ENCODE measurements around the gene MYL7. TPM values are rescaled to one million over a fixed set of nuclear protein-coding genes. Genes with fewer than 3 reads are reported as not detected.
A peak's percentile ranks its signal among the peaks of the same experiment; 100 is the strongest.

MYL7 gene
- total RNA-seq, 1 donor from 2014 or later, result 11.4 TPM

GRCh38 chr7:44120395-44120794 is 20.7 kb downstream of the MYL7 start:
- Mint-ChIP-seq H3K9me3 (no peaks in the 10 kb centered on the region), H3K4me1 (peaks cover 19% of the 10 kb centered on the region), H3K27me3 (ENCODE audit: low read depth) (no peaks in the 10 kb centered on the region), H3K36me3 (peaks cover 21% of the 10 kb centered on the region), H3K4me3 (no peak overlapping the region), H3K27ac (peak overlapping the region; percentile 39)
- DNase-seq (ENCODE audit: low spot score in 2 of 2, unreplicated experiment in 2 of 2), result no peak
- TF ChIP-seq, protein P1, sequence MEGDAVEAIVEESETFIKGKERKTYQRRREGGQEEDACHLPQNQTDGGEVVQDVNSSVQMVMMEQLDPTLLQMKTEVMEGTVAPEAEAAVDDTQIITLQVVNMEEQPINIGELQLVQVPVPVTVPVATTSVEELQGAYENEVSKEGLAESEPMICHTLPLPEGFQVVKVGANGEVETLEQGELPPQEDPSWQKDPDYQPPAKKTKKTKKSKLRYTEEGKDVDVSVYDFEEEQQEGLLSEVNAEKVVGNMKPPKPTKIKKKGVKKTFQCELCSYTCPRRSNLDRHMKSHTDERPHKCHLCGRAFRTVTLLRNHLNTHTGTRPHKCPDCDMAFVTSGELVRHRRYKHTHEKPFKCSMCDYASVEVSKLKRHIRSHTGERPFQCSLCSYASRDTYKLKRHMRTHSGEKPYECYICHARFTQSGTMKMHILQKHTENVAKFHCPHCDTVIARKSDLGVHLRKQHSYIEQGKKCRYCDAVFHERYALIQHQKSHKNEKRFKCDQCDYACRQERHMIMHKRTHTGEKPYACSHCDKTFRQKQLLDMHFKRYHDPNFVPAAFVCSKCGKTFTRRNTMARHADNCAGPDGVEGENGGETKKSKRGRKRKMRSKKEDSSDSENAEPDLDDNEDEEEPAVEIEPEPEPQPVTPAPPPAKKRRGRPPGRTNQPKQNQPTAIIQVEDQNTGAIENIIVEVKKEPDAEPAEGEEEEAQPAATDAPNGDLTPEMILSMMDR (IDR thresholded peaks at IDR 0.05; ENCODE audit: unreplicated experiment), result no peak

DNA sequence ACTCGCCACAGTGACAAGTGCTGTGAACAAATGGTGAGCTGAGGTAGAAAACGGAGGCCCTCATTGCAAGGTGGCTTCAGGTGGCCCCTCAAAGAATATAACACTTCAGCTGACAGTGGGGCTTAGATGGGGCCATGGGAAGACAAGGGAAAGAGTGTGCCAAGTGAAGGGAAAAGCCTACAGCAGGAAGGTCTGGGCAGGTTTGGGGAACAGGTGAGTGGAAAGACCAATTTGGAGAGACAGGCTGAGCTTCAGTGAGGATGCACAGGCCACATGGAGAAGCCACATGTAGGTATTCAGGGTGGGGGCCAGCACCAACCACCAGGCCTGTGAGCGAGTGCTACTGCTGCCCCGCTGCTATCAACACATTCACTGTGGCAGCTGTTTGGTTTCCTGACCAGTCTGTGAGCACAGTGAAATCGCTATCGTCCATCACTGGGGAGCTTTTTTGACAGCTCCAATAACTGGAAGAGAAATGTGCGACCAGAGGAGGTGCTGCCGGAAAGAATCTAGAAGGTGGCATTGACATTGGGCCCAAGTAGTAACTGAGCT is 21.2 kb downstream of the MYL7 start:
- H3K27ac Mint-ChIP-seq, result peak overlapping the region; percentile 39
- H3K4me1 Mint-ChIP-seq, result peaks cover 19% of the 10 kb centered on the region
- no peak overlapping the region for H3K4me3 Mint-ChIP-seq
- TF ChIP-seq, protein P1 (IDR thresholded peaks at IDR 0.05; ENCODE audit: unreplicated experiment), result no peak
- DNase-seq (ENCODE audit: low spot score in 2 of 2, unreplicated experiment in 2 of 2), result no peak
- no peaks in the 10 kb centered on the region for H3K9me3 Mint-ChIP-seq
- peaks cover 21% of the 10 kb centered on the region for H3K36me3 Mint-ChIP-seq
- no peaks in the 10 kb centered on the region for H3K27me3 Mint-ChIP-seq (ENCODE audit: low read depth)

DNA sequence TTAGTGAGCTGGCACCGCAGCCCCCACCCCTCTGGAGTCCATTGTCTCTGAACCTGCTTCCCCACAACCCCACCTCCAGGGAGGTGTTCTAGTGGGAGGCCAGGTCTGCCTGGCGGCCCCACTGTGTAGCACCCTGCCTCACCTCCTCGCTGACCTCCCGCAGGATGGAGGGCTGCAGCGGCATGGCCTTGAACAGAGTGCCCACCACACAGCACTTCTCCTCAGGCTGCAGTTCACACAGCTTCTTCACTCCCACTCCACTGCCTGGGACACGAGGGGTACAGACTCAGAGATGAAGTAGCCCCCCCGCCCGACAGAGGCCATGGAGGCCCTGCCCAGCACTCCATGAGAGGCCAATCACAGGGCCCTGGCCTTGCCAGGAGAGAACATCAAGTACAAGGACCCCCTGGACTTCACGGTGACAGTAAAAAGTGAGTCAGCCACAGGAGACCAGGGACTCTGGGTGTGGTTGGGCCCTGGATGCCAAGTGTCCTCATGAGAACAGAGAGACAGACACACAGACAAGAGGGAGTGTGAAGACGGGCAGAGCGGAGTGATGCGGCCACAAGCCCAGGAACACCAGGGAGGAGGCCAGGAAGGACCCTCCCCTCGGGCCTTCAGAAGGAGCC is 23.2 kb downstream of the MYL7 start:
- peaks cover 16% of the 10 kb centered on the region for H3K4me1 Mint-ChIP-seq
- H3K27ac Mint-ChIP-seq, result no peak overlapping the region
- H3K27me3 Mint-ChIP-seq (ENCODE audit: low read depth), result no peaks in the 10 kb centered on the region
- no peaks in the 10 kb centered on the region for H3K9me3 Mint-ChIP-seq
- no peak overlapping the region for H3K4me3 Mint-ChIP-seq
- H3K36me3 Mint-ChIP-seq, result peaks cover 34% of the 10 kb centered on the region
- TF ChIP-seq, protein P1 (IDR thresholded peaks at IDR 0.05; ENCODE audit: unreplicated experiment), result no peak
- no peak for DNase-seq (ENCODE audit: low spot score in 2 of 2, unreplicated experiment in 2 of 2)

- Mint-ChIP-seq H3K4me3 (no peak overlapping the region), H3K36me3 (peaks cover 40% of the 10 kb centered on the region), H3K27ac (no peak overlapping the region), H3K4me1 (peaks cover 8% of the 10 kb centered on the region), H3K9me3 (no peaks in the 10 kb centered on the region), H3K27me3 (ENCODE audit: low read depth) (no peaks in the 10 kb centered on the region)
- DNase-seq (ENCODE audit: low spot score in 2 of 2, unreplicated experiment in 2 of 2), result no peak
- TF ChIP-seq, protein P1 (IDR thresholded peaks at IDR 0.05; ENCODE audit: unreplicated experiment), result no peak
Measured at GRCh38 chr7:44116789-44117666, 24.1 kb downstream of the MYL7 start.

DNA sequence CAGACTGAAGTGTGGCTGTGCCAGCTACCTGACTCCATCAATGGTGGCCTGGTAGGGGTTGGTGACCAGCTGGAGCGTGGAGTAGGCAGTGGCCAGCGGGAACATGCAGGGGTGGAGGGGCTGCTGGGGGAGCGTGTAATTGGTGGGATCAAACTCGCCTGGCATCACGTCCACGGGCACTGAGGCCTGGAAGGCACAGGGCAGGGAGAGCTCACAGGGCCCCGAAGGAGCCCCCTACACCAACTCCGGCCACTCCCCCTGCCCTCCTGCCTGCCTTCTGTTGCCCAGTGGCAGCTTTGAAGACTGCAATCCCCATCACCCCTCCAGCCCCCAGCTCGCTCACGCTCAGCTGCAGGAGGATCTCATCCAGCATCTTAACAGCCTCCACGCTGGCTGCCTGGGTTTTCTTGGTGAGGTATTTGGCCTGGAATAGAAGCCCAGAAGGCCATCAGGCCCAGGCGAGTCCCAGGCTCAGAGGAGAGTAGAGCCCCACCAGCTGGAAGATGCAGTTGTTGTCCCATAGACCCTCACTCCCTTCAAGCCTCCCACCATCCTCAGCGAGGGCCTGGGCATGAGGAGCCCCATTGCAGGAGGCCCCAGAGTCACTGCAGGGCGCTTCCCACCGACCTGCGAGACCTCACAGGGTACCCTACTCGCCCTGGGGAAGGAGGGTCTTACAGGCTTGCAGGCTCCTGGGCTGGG is 24.9 kb downstream of the MYL7 start:
- Mint-ChIP-seq H3K27ac (no peak overlapping the region), H3K4me1 (peaks cover 5% of the 10 kb centered on the region), H3K27me3 (ENCODE audit: low read depth) (no peaks in the 10 kb centered on the region), H3K9me3 (no peaks in the 10 kb centered on the region), H3K36me3 (peaks cover 43% of the 10 kb centered on the region), H3K4me3 (no peak overlapping the region)
- TF ChIP-seq, protein P1 (IDR thresholded peaks at IDR 0.05; ENCODE audit: unreplicated experiment), result no peak
- no peak for DNase-seq (ENCODE audit: low spot score in 2 of 2, unreplicated experiment in 2 of 2)
